MCF 10A (cell line): Measurements from ENCODE around the gene CHD9. TPM values are rescaled to one million over a fixed set of nuclear protein-coding genes. Genes with fewer than 3 reads are reported as not detected.

Source experiments
- BruUV-seq: library from RNA; stranded (reverse); fragments of 400-500 nt; replicated peaks from 2 replicates; lab custom pipeline; 2021; lab: Mats Ljungman, UMichigan
- CTCF ChIA-PET: fragments of 300-600 bp; sonication (Branson Sonifier 250); formaldehyde crosslinking; extraction: SDS; loops from one replicate; lab custom pipeline; 2021; ENCODE audit warnings: antibody characterized with exemption, inconsistent platforms; lab: Yijun Ruan, JAX
- POLR2A ChIA-PET: fragments of 300-600, 350-650 bp; sonication (Branson Sonifier 250); formaldehyde crosslinking; extraction: SDS; loops from one replicate; lab custom pipeline; 2020; ENCODE audit warnings: antibody characterized with exemption, inconsistent platforms; lab: Yijun Ruan, JAX
- DNase-seq: peaks from one replicate; pipeline ENCODE4 v3.0.0-alpha.2; 2018; ENCODE audit not compliant: unreplicated experiment
- H3K27ac Mint-ChIP-seq: one replicate; pipeline ENCODE4 v1.8.0; 2022; ENCODE audit warnings: mild to moderate bottlenecking, low read depth, mixed read lengths; ENCODE audit not compliant: unreplicated experiment
- H3K27me3 Mint-ChIP-seq: one replicate; pipeline ENCODE4 v1.8.0; 2022; ENCODE audit warnings: mixed read lengths; ENCODE audit not compliant: insufficient read depth, unreplicated experiment
- H3K36me3 Mint-ChIP-seq: one replicate; pipeline ENCODE4 v1.8.0; 2022; ENCODE audit warnings: mild to moderate bottlenecking, moderate library complexity, mixed read lengths; ENCODE audit not compliant: insufficient read depth, unreplicated experiment
- H3K4me1 Mint-ChIP-seq: one replicate; pipeline ENCODE4 v1.8.0; 2022; ENCODE audit warnings: mixed read lengths; ENCODE audit not compliant: insufficient read depth, unreplicated experiment
- H3K4me3 Mint-ChIP-seq: one replicate; pipeline ENCODE4 v1.8.0; 2022; ENCODE audit warnings: mild to moderate bottlenecking, moderate library complexity, mixed read lengths; ENCODE audit not compliant: unreplicated experiment
- H3K9me3 Mint-ChIP-seq: one replicate; pipeline ENCODE4 v1.8.0; 2022; ENCODE audit warnings: mixed read lengths; ENCODE audit not compliant: unreplicated experiment
- intact Hi-C: fragments of 100-400 bp; cut with micrococcal nuclease; formaldehyde crosslinking; loops from 2 replicates; pipeline ENCODE4 v1.14.1; 2022
- total RNA-seq: library from RNA; stranded (reverse); gene quantifications from 2 replicates; pipeline ENCODE4 v1.2.3, GENCODE V29; 2022
- TF ChIP-seq, protein P1 (sequence below): fragments of 200-600 bp; IDR thresholded peaks from one replicate; pipeline ENCODE4 v1.8.0; 2022; ENCODE audit warnings: antibody characterized with exemption, mild to moderate bottlenecking; ENCODE audit not compliant: unreplicated experiment

CHD9 gene
- total RNA-seq, 1 experiment from 2014 or later, result 62.8 TPM

DNA sequence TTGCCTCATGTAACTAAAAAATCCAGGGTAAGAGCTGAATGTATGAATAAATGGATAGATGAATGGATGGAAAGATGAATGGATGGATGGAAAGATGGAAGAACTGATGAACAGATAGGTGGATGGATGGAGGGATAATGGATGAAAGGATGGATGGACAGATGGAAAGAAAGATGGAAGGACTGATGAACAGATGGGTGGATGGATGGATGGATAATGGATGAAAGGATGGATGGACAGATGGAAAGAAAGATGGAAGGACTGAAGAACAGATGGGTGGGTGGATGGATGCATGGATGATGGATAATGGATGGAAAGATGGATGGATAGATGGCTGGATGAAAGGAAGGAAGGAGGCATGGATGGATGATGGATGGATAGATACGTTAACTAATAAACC lies 14.0 kb upstream of the CHD9 start:
- TF ChIP-seq, protein P1, sequence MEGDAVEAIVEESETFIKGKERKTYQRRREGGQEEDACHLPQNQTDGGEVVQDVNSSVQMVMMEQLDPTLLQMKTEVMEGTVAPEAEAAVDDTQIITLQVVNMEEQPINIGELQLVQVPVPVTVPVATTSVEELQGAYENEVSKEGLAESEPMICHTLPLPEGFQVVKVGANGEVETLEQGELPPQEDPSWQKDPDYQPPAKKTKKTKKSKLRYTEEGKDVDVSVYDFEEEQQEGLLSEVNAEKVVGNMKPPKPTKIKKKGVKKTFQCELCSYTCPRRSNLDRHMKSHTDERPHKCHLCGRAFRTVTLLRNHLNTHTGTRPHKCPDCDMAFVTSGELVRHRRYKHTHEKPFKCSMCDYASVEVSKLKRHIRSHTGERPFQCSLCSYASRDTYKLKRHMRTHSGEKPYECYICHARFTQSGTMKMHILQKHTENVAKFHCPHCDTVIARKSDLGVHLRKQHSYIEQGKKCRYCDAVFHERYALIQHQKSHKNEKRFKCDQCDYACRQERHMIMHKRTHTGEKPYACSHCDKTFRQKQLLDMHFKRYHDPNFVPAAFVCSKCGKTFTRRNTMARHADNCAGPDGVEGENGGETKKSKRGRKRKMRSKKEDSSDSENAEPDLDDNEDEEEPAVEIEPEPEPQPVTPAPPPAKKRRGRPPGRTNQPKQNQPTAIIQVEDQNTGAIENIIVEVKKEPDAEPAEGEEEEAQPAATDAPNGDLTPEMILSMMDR, result no peak
- ChIA-PET POLR2A (interaction anchor here (0.6 to 1.1 kb wide), 2 partner anchors 13 to 181 kb away, joined by 3 to 5 read pairs; partner anchors contain the start of gene CHD9), CTCF (interaction anchor here (0.7 to 2.2 kb wide), 6 partner anchors 12 to 376 kb away, joined by 3 to 8 read pairs (median 4); no protein-coding TSS in a partner anchor)
- Mint-ChIP-seq H3K36me3 (no peaks in the 10 kb centered on the region), H3K4me1 (peaks cover 53% of the 10 kb centered on the region), H3K27ac (peak overlapping the region; percentile 16), H3K4me3 (peak overlapping the region; percentile 1), H3K9me3 (peaks cover 7% of the 10 kb centered on the region), H3K27me3 (no peaks in the 10 kb centered on the region)
- no peak for DNase-seq
- no TSS peak for BruUV-seq
- intact Hi-C loops, result no loop called here

DNA sequence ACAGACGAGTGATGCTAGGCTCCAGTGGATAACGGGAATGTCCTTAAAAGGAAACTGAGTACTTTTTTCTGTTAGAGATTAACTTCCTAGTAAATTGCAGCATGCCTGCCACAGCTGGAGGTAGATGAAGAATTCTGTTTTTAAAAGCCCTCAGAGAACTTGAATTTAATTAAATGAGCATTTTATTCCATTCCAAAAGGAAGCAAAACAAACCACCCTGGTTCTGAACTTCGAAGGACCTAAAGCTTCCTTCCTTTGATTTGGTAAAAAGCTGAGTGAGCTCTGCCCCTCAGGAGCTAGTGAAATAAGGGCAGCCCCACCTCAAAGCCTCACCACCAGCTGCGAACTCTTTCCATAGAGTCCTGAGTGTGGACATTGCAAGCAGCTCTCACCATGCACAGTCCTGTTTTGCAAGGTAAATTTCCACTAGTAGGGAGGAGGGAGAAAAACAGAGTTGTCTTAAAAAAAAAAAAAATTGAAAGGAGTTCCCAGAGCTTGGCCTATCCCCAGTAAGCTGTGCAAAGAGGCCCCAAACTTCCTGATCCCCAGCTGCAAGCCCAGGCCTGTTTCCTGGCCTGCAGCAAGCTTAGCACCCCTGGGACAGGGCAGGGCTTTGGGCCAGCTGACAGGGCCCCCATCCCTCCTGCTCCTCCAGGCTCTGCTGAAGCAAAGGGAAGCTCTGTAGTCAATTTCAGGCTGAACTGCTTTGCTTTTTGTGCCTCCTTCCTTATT lies 13.3 kb upstream of the CHD9 start:
- no peaks in the 10 kb centered on the region for H3K36me3 Mint-ChIP-seq
- TF ChIP-seq, protein P1, result no peak
- peaks cover 7% of the 10 kb centered on the region for H3K9me3 Mint-ChIP-seq
- peaks cover 53% of the 10 kb centered on the region for H3K4me1 Mint-ChIP-seq
- DNase-seq, result peak; percentile 80
- intact Hi-C loops, result no loop called here
- ChIA-PET CTCF (interaction anchor here (0.6 to 2.2 kb wide), 9 partner anchors 12 to 167 kb away, joined by 3 to 8 read pairs (median 3); no protein-coding TSS in a partner anchor), POLR2A (interaction anchor here (0.6 to 1.1 kb wide), 7 partner anchors 11 to 1051 kb away, joined by 3 to 17 read pairs (median 3); partner anchors contain the start of genes CHD9 and CHD9NB)
- H3K27me3 Mint-ChIP-seq, result no peaks in the 10 kb centered on the region
- no TSS peak for BruUV-seq
- H3K4me3 Mint-ChIP-seq, result peak overlapping the region; percentile 18
- H3K27ac Mint-ChIP-seq, result peak overlapping the region; percentile 16

DNA sequence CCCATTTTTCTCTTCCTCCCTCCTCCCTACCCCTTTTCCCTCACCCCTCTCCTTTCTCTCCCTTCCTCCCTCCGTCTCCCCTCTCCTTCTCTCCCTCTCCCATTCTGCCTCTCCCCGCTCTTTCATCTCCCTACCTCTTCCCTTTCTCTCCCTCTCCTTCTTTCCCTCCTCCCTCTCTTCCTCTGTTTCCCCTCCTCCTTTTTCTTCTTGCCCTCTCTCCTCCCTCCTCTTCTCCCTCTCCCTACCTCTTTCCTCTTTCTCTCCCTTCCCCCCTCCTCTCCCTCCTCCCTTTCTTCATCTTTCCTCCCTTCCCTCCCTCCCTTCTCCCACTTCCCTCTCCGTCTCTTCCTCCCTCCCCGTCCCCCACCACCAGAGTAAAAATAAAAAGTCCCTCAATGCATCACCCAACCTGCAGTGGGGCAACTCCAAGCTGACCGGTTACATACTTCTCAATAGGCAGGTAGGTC lies 12.5 kb upstream of the CHD9 start:
- peaks cover 48% of the 10 kb centered on the region for H3K4me1 Mint-ChIP-seq
- intact Hi-C loops, result no loop called here

More for the DNA sequence above, 12.5 kb upstream of the CHD9 start:
- H3K9me3 Mint-ChIP-seq, result peaks cover 7% of the 10 kb centered on the region
- no peaks in the 10 kb centered on the region for H3K36me3 Mint-ChIP-seq
- no peaks in the 10 kb centered on the region for H3K27me3 Mint-ChIP-seq
- BruUV-seq, result no TSS peak
- DNase-seq, result no peak
- ChIA-PET CTCF (interaction anchor here (0.6 to 2.2 kb wide), 4 partner anchors 20 to 166 kb away, joined by 3 to 8 read pairs (median 6); no protein-coding TSS in a partner anchor), POLR2A (interaction anchor here (0.8 to 1.1 kb wide), 3 partner anchors 10 to 69 kb away, joined by 3 to 17 read pairs (median 5); partner anchors contain the start of gene CHD9NB)
- H3K27ac Mint-ChIP-seq, result peak overlapping the region; percentile 16
- TF ChIP-seq, protein P1, result no peak
- H3K4me3 Mint-ChIP-seq, result peak overlapping the region; percentile 18
